Keratinocyte (primary cell): Measurements from ENCODE around the gene CHSY3. TPM values are rescaled to one million over a fixed set of nuclear protein-coding genes. Genes with fewer than 3 reads are reported as not detected.

Experiments
- DNase-seq: peaks from one replicate; pipeline ENCODE4 v3.0.0-alpha.2; 2011; ENCODE audit warnings: low read depth, missing footprints, low spot score
- FAIRE-seq: peaks from 2 replicates; lab custom pipeline; 2011; peaks lifted over from hg19 to GRCh38; lab: Jason Lieb, UNC
- H2AFZ ChIP-seq: 2 replicates; pipeline ENCODE4 v1.6.0; 2012; ENCODE audit warnings: low read length, control low read depth, inconsistent platforms; ENCODE audit not compliant: control insufficient read depth
- H3K27ac ChIP-seq: 2 replicates; pipeline ENCODE4 v1.5.1; 2011; ENCODE audit warnings: low read length; ENCODE audit not compliant: control insufficient read depth, insufficient read depth
- H3K27me3 ChIP-seq: 3 replicates; pipeline ENCODE4 v1.6.0; 2011; ENCODE audit warnings: low read length; ENCODE audit not compliant: control insufficient read depth, insufficient read depth; ENCODE audit errors: extremely low read depth
- H3K36me3 ChIP-seq, 2 experiments: 2 replicates in 1 of 2; 3 replicates in 1 of 2; pipeline ENCODE4 v1.5.1; 2011; ENCODE audit warnings: low read length in 2 of 2, mild to moderate bottlenecking in 1 of 2; ENCODE audit not compliant: control insufficient read depth in 2 of 2, insufficient read depth in 2 of 2; ENCODE audit errors: extremely low read depth in 1 of 2
- H3K4me1 ChIP-seq: 3 replicates; pipeline ENCODE4 v1.5.1; 2011; ENCODE audit warnings: low read length; ENCODE audit not compliant: control insufficient read depth, insufficient read depth; ENCODE audit errors: extremely low read depth
- H3K4me2 ChIP-seq: 3 replicates; pipeline ENCODE4 v1.6.0; 2011; ENCODE audit warnings: low read depth, low read length; ENCODE audit not compliant: control insufficient read depth, insufficient read depth; ENCODE audit errors: extremely low read depth
- H3K4me3 ChIP-seq, 3 experiments: fragments of 200-600 bp in 1 of 3; sonication (generic) in 1 of 3; 2 replicates in 2 of 3; 3 replicates in 1 of 3; pipeline ENCODE4 v1.5.1; 2011 to 2016; ENCODE audit warnings: low read length in 3 of 3, mild to moderate bottlenecking in 3 of 3, control low read depth in 2 of 3, inconsistent platforms in 1 of 3, low read depth in 1 of 3, mixed read lengths in 1 of 3, mixed run types in 1 of 3, moderate library complexity in 1 of 3; ENCODE audit not compliant: control insufficient read depth in 2 of 3, insufficient read depth in 2 of 3; ENCODE audit errors: extremely low read depth in 1 of 3
- H3K79me2 ChIP-seq: 2 replicates; pipeline ENCODE4 v1.6.0; 2012; ENCODE audit warnings: low read length; ENCODE audit not compliant: control insufficient read depth, insufficient read depth
- H3K9ac ChIP-seq: 3 replicates; pipeline ENCODE4 v1.6.0; 2011; ENCODE audit warnings: low read length; ENCODE audit not compliant: control insufficient read depth, insufficient read depth; ENCODE audit errors: extremely low read depth
- H3K9me1 ChIP-seq: 3 replicates; pipeline ENCODE4 v1.6.0; 2011; ENCODE audit warnings: low read length; ENCODE audit not compliant: control insufficient read depth, insufficient read depth; ENCODE audit errors: extremely low read depth
- H3K9me3 ChIP-seq: 2 replicates; pipeline ENCODE4 v1.5.1; 2012; ENCODE audit warnings: low read depth, low read length; ENCODE audit not compliant: control insufficient read depth
- H4K20me1 ChIP-seq: 3 replicates; pipeline ENCODE4 v1.6.0; 2011; ENCODE audit warnings: low read length; ENCODE audit not compliant: control insufficient read depth, insufficient read depth; ENCODE audit errors: extremely low read depth
- CTCF ChIP-seq, 3 experiments: IDR thresholded peaks in 1 of 3; conservative IDR thresholded peaks in 1 of 3; optimal IDR thresholded peaks in 1 of 3; 2 replicates in 2 of 3; 3 replicates in 1 of 3; pipeline versions ENCODE3 to v1.5.1; 2011; ENCODE audit warnings: low read length in 3 of 3, mild to moderate bottlenecking in 3 of 3, moderate library complexity in 2 of 3, control low read depth in 1 of 3, inconsistent platforms in 1 of 3; ENCODE audit not compliant: insufficient read depth in 2 of 3; ENCODE audit errors: extremely low read depth in 1 of 3
- EZH2 ChIP-seq: IDR thresholded peaks from one replicate; pipeline ENCODE4 v1.6.1; 2012; ENCODE audit warnings: inconsistent platforms, mild to moderate bottlenecking, low read length, moderate library complexity
- dilution Hi-C: fragments of 300-500 bp; cut with MboI; formaldehyde crosslinking; loops from one replicate; pipeline ENCODE4 v1.7.0; 2020; ENCODE audit warnings: low sequenced_read_pairs; ENCODE audit not compliant: extremely low pct_ligation_motif_present
- polyA plus RNA-seq, 5 experiments: library from polyadenylated mRNA; depleted of rRNA in 3 of 5; stranded (reverse) in 3 of 5; stranded (forward) in 1 of 5; unstranded in 1 of 5; fragments of >200 nt; gene quantifications; 1 replicate in 1 of 5; 2 replicates in 3 of 5; 3 replicates in 1 of 5; pipeline versions ENCODE4 v1.2.1 to v1.2.3, GENCODE V29; 2011 to 2012; ENCODE audit warnings: missing spikeins in 2 of 5, low read depth in 1 of 5, low replicate concordance in 1 of 5

Gene CHSY3
- polyA plus RNA-seq, 1 donor (not counting 4 experiments of a cell fraction or from before 2014, with no cell fraction given) = 0.47 TPM

GRCh38 chr5:130213607-130214006 lies 309.3 kb downstream of the CHSY3 start:
- Histone ChIP-seq H3K4me1 (no peaks in the 10 kb centered on the region), H3K9ac (no peak overlapping the region), H2AFZ (no peak overlapping the region), H3K36me3 (no peaks in the 10 kb centered on the region), H3K9me3 (no peaks in the 10 kb centered on the region), H3K4me2 (no peak overlapping the region), H3K4me3 (no peak overlapping the region), H4K20me1 (no peaks in the 10 kb centered on the region), H3K9me1 (no peaks in the 10 kb centered on the region), H3K27me3 (no peaks in the 10 kb centered on the region), H3K79me2 (no peaks in the 10 kb centered on the region), H3K27ac (no peak overlapping the region)
- dilution Hi-C loops = no loop called here
- TF ChIP-seq CTCF (optimal IDR thresholded peaks at IDR 0.05 in 1 of 3, IDR thresholded peaks at IDR 0.05 in 1 of 3, conservative IDR thresholded peaks at IDR 0.05 in 1 of 3; ENCODE audit: extremely low read depth in 1 of 3, insufficient read depth in 2 of 3, low read length in 3 of 3) (no peak), EZH2 (no peak)
- no peak for FAIRE-seq
- no peak for DNase-seq

GRCh38 chr5:130216286-130216685 lies 312.0 kb downstream of the CHSY3 start:
- FAIRE-seq (no peak), DNase-seq (no peak)
- Histone ChIP-seq H3K9me3 (no peaks in the 10 kb centered on the region), H3K9me1 (no peaks in the 10 kb centered on the region), H3K4me3 (no peak overlapping the region), H3K27ac (no peak overlapping the region), H2AFZ (no peak overlapping the region), H3K4me2 (no peak overlapping the region), H3K4me1 (no peaks in the 10 kb centered on the region), H3K27me3 (no peaks in the 10 kb centered on the region), H4K20me1 (no peaks in the 10 kb centered on the region), H3K9ac (no peak overlapping the region), H3K36me3 (no peaks in the 10 kb centered on the region), H3K79me2 (no peaks in the 10 kb centered on the region)
- TF ChIP-seq EZH2 (no peak), CTCF (optimal IDR thresholded peaks at IDR 0.05 in 1 of 3, IDR thresholded peaks at IDR 0.05 in 1 of 3, conservative IDR thresholded peaks at IDR 0.05 in 1 of 3; ENCODE audit: extremely low read depth in 1 of 3, insufficient read depth in 2 of 3, low read length in 3 of 3) (no peak)
- dilution Hi-C loops = no loop called here
